GM18861 (cell line): ENCODE data around the gene DLG2.
"Not testable (repeated sequence)": the region's sequence is repeated elsewhere in the genome, so short reads cannot be mapped to it uniquely, and the experiment has no call there.

ENCODE experiments used
- ATAC-seq: cut with Tn5 transposase; IDR thresholded peaks from one replicate; pipeline ENCODE4 v1.9.1; 2021; ENCODE audit not compliant: unreplicated experiment

Gene DLG2

GRCh38 chr11:85627332-85627997, at the start of gene DLG2:
Gene DLG2 (minus strand): TSS chr11:85627344.
- ATAC-seq: no peak

GRCh38 chr11:85673393-85673792, 46.2 kb upstream of the DLG2 start:
- ATAC-seq: no peak

- ATAC-seq: no peak
Observed at GRCh38 chr11:85672105-85672902, 45.2 kb upstream of the DLG2 start.

GRCh38 chr11:85670949-85671663, 44.0 kb upstream of the DLG2 start:
- ATAC-seq: not testable (repeated sequence)

- ATAC-seq: no peak
Observed at GRCh38 chr11:85668157-85668556, 41.0 kb upstream of the DLG2 start.

GRCh38 chr11:85666687-85667086, 39.5 kb upstream of the DLG2 start:
- ATAC-seq: no peak

- no peak for ATAC-seq
Observed at GRCh38 chr11:85665733-85666132, 38.6 kb upstream of the DLG2 start.

GRCh38 chr11:85664615-85665481, 37.7 kb upstream of the DLG2 start, which contains the start of gene CREBZF:
Gene CREBZF (minus strand): TSS chr11:85665129. CDS start chr11:85664875, 254 bp downstream.
- ATAC-seq: peak; percentile 90

GRCh38 chr11:85663753-85664614, 36.8 kb upstream of the DLG2 start:
- peak; percentile 54 for ATAC-seq

GRCh38 chr11:85663080-85663752, 36.1 kb upstream of the DLG2 start:
- no peak for ATAC-seq

GRCh38 chr11:85661972-85662664, 35.0 kb upstream of the DLG2 start:
- no peak for ATAC-seq

- no peak for ATAC-seq
Observed at GRCh38 chr11:85658180-85658579, 31.0 kb upstream of the DLG2 start.

GRCh38 chr11:85656777-85657176, 29.6 kb upstream of the DLG2 start:
- ATAC-seq: no peak

GRCh38 chr11:85654343-85654742, 27.2 kb upstream of the DLG2 start:
- ATAC-seq: not testable (repeated sequence)

- no peak for ATAC-seq
Observed at GRCh38 chr11:85652786-85653447, 25.8 kb upstream of the DLG2 start.

- ATAC-seq: no peak
Observed at GRCh38 chr11:85651118-85651517, 24.0 kb upstream of the DLG2 start.

GRCh38 chr11:85647604-85648299, 20.6 kb upstream of the DLG2 start, which contains the start of gene TMEM126A:
Gene TMEM126A (plus strand): TSS chr11:85647967. CDS start chr11:85650256, 2,289 bp downstream.
- peak; percentile 99 for ATAC-seq
